Measurements from ENCODE around the gene FEZ2.

DNA sequence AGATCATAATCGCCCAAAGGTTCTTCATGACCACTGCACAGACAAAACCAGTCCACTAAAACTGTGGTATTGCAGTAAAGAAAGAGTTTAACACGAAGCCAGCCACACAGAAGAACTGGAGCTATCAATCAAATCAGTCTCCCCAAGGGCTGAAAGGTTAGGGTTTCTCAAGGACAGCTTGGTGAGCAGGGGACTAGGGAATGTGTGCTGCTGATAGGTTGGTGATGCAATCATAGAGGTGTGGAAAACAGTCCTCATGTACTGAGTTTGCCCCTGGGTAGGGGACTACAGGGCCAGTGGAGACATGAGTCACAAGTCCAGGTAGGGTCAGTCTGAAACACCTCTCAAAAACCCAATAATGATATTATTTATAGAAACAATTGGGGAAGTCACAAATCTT, 27.3 kb upstream of the FEZ2 start:
- no peak for TF ChIP-seq RARB (CRISPR knock-in tag; IDR thresholded peaks at IDR 0.05)
- no peak for TF ChIP-seq CSDC2 (CRISPR knock-in tag; IDR thresholded peaks at IDR 0.05)
- TF ChIP-seq GLIS3 (CRISPR knock-in tag; IDR thresholded peaks at IDR 0.05) = no peak
- TF ChIP-seq ZFP3 (CRISPR knock-in tag; IDR thresholded peaks at IDR 0.05) = no peak
- TF ChIP-seq, protein P1, sequence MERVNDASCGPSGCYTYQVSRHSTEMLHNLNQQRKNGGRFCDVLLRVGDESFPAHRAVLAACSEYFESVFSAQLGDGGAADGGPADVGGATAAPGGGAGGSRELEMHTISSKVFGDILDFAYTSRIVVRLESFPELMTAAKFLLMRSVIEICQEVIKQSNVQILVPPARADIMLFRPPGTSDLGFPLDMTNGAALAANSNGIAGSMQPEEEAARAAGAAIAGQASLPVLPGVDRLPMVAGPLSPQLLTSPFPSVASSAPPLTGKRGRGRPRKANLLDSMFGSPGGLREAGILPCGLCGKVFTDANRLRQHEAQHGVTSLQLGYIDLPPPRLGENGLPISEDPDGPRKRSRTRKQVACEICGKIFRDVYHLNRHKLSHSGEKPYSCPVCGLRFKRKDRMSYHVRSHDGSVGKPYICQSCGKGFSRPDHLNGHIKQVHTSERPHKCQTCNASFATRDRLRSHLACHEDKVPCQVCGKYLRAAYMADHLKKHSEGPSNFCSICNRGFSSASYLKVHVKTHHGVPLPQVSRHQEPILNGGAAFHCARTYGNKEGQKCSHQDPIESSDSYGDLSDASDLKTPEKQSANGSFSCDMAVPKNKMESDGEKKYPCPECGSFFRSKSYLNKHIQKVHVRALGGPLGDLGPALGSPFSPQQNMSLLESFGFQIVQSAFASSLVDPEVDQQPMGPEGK (CRISPR knock-in tag; IDR thresholded peaks at IDR 0.05; ENCODE audit: borderline replicate concordance) = no peak
- TF ChIP-seq OSR1 (CRISPR knock-in tag; IDR thresholded peaks at IDR 0.05) = no peak
